Endometrial microvascular endothelial cells (primary cell): ENCODE results near the gene KRTAP13-3. TPM values are rescaled to one million over a fixed set of nuclear protein-coding genes. Genes with fewer than 3 reads are reported as not detected.

Source experiments
- total RNA-seq: library from RNA; depleted of rRNA; stranded (reverse); fragments of >200 nt; gene quantifications from one replicate; pipeline ENCODE4 v1.2.3, GENCODE V29; 2015; ENCODE audit errors: inconsistent ontology term

Gene KRTAP13-3
- total RNA-seq, 1 donor from 2014 or later = not detected

Other genes with a start within 250 kb of the KRTAP13-3 start
- not detected for gene CLDN8, start 209.8 kb downstream of the KRTAP13-3 start, total RNA-seq
- gene KRTAP24-1, start 143.0 kb downstream of the KRTAP13-3 start, total RNA-seq = not detected
- not detected for gene KRTAP25-1, start 136.4 kb downstream of the KRTAP13-3 start, total RNA-seq
- gene KRTAP26-1, start 105.6 kb downstream of the KRTAP13-3 start, total RNA-seq = not detected
- gene KRTAP27-1, start 88.2 kb downstream of the KRTAP13-3 start, total RNA-seq = not detected
- not detected for gene KRTAP23-1, start 77.3 kb downstream of the KRTAP13-3 start, total RNA-seq
- gene KRTAP13-2, start 53.7 kb downstream of the KRTAP13-3 start, total RNA-seq = not detected
- gene KRTAP13-1, start 29.9 kb downstream of the KRTAP13-3 start, total RNA-seq = not detected
- not detected for gene KRTAP13-4, start 4.3 kb upstream of the KRTAP13-3 start, total RNA-seq
- gene KRTAP15-1, start 14.3 kb upstream of the KRTAP13-3 start, total RNA-seq = not detected
- gene KRTAP19-1, start 54.4 kb upstream of the KRTAP13-3 start, total RNA-seq = not detected
- not detected for gene KRTAP19-2, start 61.5 kb upstream of the KRTAP13-3 start, total RNA-seq
- gene KRTAP19-3, start 66.1 kb upstream of the KRTAP13-3 start, total RNA-seq = not detected
- not detected for gene KRTAP19-4, start 71.2 kb upstream of the KRTAP13-3 start, total RNA-seq
- gene KRTAP19-5, start 76.2 kb upstream of the KRTAP13-3 start, total RNA-seq = not detected
- gene KRTAP19-6, start 115.9 kb upstream of the KRTAP13-3 start, total RNA-seq = not detected
- not detected for gene KRTAP19-7, start 135.4 kb upstream of the KRTAP13-3 start, total RNA-seq
- gene KRTAP22-2, start 164.5 kb upstream of the KRTAP13-3 start, total RNA-seq = not detected
- not detected for gene KRTAP6-3, start 166.5 kb upstream of the KRTAP13-3 start, total RNA-seq
- gene KRTAP6-2, start 173.0 kb upstream of the KRTAP13-3 start, total RNA-seq = not detected
- not detected for gene KRTAP22-1, start 175.2 kb upstream of the KRTAP13-3 start, total RNA-seq
- gene KRTAP6-1, start 188.0 kb upstream of the KRTAP13-3 start, total RNA-seq = not detected
- gene KRTAP20-1, start 190.5 kb upstream of the KRTAP13-3 start, total RNA-seq = not detected
- gene KRTAP20-4, start 194.7 kb upstream of the KRTAP13-3 start, total RNA-seq = not detected
- not detected for gene KRTAP20-2, start 209.3 kb upstream of the KRTAP13-3 start, total RNA-seq
- not detected for gene KRTAP20-3, start 216.9 kb upstream of the KRTAP13-3 start, total RNA-seq